D721Med (cell line): ENCODE data around the gene CLEC10A.

Experiments
- DNase-seq: peaks from one replicate; pipeline ENCODE4 v3.0.0; 2011; ENCODE audit warnings: low spot score; ENCODE audit not compliant: insufficient read length
- FAIRE-seq: peaks from 2 replicates; lab custom pipeline; 2011; peaks lifted over from hg19 to GRCh38; lab: Jason Lieb, UNC
- CTCF ChIP-seq: IDR thresholded peaks from 2 replicates; pipeline ENCODE4 v1.5.1; 2012; ENCODE audit warnings: mild to moderate bottlenecking, control low read depth; ENCODE audit not compliant: insufficient read depth; ENCODE audit errors: missing control alignments

CLEC10A gene

GRCh38 chr17:7111784-7112509 is 31.9 kb upstream of the CLEC10A start:
- DNase-seq (no peak), FAIRE-seq (no peak)
- no peak for TF ChIP-seq CTCF

GRCh38 chr17:7110617-7111306 is 30.7 kb upstream of the CLEC10A start:
- no peak for TF ChIP-seq CTCF
- FAIRE-seq = no peak
- DNase-seq = no peak

- no peak for DNase-seq
- TF ChIP-seq CTCF = no peak
- FAIRE-seq = no peak
Measured at GRCh38 chr17:7109461-7110322, 29.6 kb upstream of the CLEC10A start.

DNA sequence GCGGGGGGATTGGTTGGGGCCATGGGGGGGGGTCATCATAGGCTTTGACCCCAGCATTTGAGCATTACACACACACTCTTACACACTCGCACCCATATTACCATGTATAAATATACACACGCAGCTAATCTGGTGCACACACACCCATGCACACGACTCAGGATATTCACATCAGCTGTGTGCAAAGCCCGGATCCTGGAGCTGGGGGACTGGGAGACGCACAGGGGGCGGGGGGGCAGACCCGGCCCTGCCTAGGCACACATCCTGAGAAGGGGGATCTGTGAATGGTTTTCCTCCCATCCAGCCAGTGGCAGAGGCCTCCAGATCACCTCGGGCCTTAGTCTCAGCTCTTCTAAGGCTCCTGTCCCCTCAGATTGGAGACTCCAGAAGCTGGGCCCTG is 28.9 kb upstream of the CLEC10A start:
- no peak for FAIRE-seq
- no peak for DNase-seq
- TF ChIP-seq CTCF = no peak

- FAIRE-seq (no peak), DNase-seq (no peak)
- TF ChIP-seq CTCF = no peak
Measured at GRCh38 chr17:7108560-7108925, 28.5 kb upstream of the CLEC10A start.

DNA sequence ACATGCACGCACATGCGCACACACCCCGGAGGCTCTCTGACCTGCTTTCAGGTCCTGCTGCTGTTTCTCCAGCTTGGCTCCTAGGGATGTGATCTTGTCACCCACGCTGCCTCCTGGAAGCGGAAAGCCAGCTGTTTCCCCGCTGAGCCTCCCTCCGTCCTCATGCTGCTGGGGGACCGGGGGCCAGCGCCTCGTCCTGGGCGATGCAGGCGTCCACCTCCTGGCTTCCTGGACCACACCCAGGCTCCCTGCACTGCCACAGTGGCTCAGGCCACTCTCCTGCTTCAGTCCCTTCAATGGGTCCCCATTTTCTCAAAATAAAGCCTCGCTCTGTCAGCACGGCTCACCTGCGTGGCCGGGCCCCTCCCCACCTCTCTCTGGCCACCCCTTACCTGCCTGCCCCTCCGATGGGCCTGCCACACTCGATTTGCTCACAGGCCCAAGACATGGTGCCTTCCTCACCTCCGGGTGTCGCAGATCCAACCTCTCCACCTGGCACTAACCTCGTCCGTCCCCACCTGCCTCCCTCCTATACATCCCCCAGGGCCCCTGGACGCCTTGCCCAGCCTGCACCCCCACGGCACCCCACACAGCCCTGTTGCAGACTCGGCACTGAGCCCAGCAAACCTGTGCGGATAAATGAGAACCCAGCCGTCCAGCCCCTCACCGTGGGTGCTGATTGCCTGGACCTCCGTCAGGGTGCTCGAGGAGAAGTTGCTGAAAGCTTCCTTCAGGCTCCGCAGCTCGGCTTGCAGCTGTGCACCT is 27.9 kb upstream of the CLEC10A start:
- FAIRE-seq (no peak), DNase-seq (no peak)
- TF ChIP-seq CTCF = no peak
